ENCODE data around the gene SCNN1A. TPM values are rescaled to one million over a fixed set of nuclear protein-coding genes. Genes with fewer than 3 reads are reported as not detected.
A peak's percentile ranks its signal among the peaks of the same experiment; 100 is the strongest.

SCNN1A gene
- total RNA-seq, 1 experiment from 2014 or later = 111 TPM

DNA sequence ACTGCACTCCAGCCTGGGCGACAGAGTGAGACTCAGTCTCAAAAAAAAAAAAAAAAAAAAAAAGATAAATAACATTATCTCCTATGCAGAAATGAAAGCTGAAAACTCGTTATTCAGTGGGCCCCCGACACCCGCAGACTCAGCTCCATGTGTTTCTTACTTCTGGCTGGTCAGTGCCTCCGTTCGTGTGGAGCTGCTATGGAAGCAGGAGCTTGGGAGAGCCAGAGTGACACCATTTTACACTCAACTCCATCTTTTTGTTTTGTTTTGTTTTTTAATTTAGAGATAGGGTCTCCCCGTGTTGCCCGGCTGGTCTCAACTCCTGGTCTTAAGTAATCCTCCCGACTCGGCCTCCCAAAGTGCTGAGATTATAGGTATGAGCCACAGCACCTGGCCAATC, 78.2 kb downstream of the SCNN1A start:
- no peaks in the 10 kb centered on the region for H3K36me3 Mint-ChIP-seq (ENCODE audit: insufficient read depth in 1 of 3, low read depth in 3 of 3)
- H3K9me3 ChIP-seq (ENCODE audit: control insufficient read depth, low read depth, low read length) = no peaks in the 10 kb centered on the region
- no peaks in the 10 kb centered on the region for H3K79me1 ChIP-seq (ENCODE audit: insufficient read depth, low read depth, low read length, poor library complexity, severe bottlenecking)
- H3K9ac ChIP-seq (ENCODE audit: extremely low read depth, insufficient read length, low read length) = no peak overlapping the region
- no peak overlapping the region for H3K23ac ChIP-seq (ENCODE audit: insufficient read length, low read depth, low read length)
- no peak overlapping the region for H4K91ac ChIP-seq (ENCODE audit: insufficient read length, low read depth, low read length)
- no peak overlapping the region for H2AFZ ChIP-seq (ENCODE audit: low read length)
- no peaks in the 10 kb centered on the region for H3K27me3 ChIP-seq (ENCODE audit: insufficient read depth, low read length)
- no peak overlapping the region for H3K4me2 ChIP-seq (ENCODE audit: insufficient read depth, insufficient read length, low read length)
- H2BK20ac ChIP-seq (ENCODE audit: low read depth, low read length, poor library complexity, severe bottlenecking) = no peak overlapping the region
- no peak overlapping the region for H4K5ac ChIP-seq (ENCODE audit: insufficient read length, low read depth, low read length)
- H3K9me3 Mint-ChIP-seq = no peaks in the 10 kb centered on the region; a peak in 1 of 5 replicates
- H2AK5ac ChIP-seq (ENCODE audit: insufficient read length, low read length) = no peak overlapping the region
- H3T11ph ChIP-seq (ENCODE audit: low read length) = no peak overlapping the region
- DNase-seq = no peak
- no peak overlapping the region for H4K8ac ChIP-seq (replicated peaks; ENCODE audit: insufficient read length, low read depth, low read length)
- WGBS (ENCODE audit: extremely low coverage, insufficient read length, low lambda C conversion rate) = no CpG with 5 or more reads among the region's 10 CpGs
- no peak overlapping the region for H3K14ac ChIP-seq (ENCODE audit: insufficient read depth, low read length)
- H2BK15ac ChIP-seq (ENCODE audit: low read depth, low read length) = no peak overlapping the region
- no peak overlapping the region for H2BK120ac ChIP-seq (ENCODE audit: low read depth, low read length, poor library complexity, severe bottlenecking)
- H3K4me1 ChIP-seq (ENCODE audit: insufficient read depth, low read length) = no peaks in the 10 kb centered on the region; the same call in 1 of the 2 replicates
- TF ChIP-seq, protein P1, sequence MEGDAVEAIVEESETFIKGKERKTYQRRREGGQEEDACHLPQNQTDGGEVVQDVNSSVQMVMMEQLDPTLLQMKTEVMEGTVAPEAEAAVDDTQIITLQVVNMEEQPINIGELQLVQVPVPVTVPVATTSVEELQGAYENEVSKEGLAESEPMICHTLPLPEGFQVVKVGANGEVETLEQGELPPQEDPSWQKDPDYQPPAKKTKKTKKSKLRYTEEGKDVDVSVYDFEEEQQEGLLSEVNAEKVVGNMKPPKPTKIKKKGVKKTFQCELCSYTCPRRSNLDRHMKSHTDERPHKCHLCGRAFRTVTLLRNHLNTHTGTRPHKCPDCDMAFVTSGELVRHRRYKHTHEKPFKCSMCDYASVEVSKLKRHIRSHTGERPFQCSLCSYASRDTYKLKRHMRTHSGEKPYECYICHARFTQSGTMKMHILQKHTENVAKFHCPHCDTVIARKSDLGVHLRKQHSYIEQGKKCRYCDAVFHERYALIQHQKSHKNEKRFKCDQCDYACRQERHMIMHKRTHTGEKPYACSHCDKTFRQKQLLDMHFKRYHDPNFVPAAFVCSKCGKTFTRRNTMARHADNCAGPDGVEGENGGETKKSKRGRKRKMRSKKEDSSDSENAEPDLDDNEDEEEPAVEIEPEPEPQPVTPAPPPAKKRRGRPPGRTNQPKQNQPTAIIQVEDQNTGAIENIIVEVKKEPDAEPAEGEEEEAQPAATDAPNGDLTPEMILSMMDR (conservative IDR thresholded peaks at IDR 0.05) = no peak
- H2BK12ac ChIP-seq (ENCODE audit: insufficient read length, low read depth, low read length) = no peak overlapping the region
- no peak overlapping the region for H3K4ac ChIP-seq (ENCODE audit: low read depth, low read length)
- H3K56ac ChIP-seq (ENCODE audit: insufficient read length, low read depth, low read length) = no peak overlapping the region
- no peaks in the 10 kb centered on the region for H4K20me1 ChIP-seq (ENCODE audit: control insufficient read depth, insufficient read depth, insufficient read length)
- H3K27ac ChIP-seq (ENCODE audit: insufficient read length, low read depth, low read length) = no peak overlapping the region
- no peak overlapping the region for H2BK5ac ChIP-seq (ENCODE audit: insufficient read length, low read length)
- no peaks in the 10 kb centered on the region for H3K27me3 Mint-ChIP-seq (ENCODE audit: low read depth)
- no peaks in the 10 kb centered on the region for H3K23me2 ChIP-seq (ENCODE audit: insufficient read length, low read depth, low read length, poor library complexity, severe bottlenecking)
- no peak overlapping the region for H3K4me3 Mint-ChIP-seq
- H3K79me2 ChIP-seq (ENCODE audit: insufficient read depth, low read length) = no peaks in the 10 kb centered on the region
- peaks cover 13% of the 10 kb centered on the region in 2 experiments for H3K4me1 Mint-ChIP-seq
- no peak overlapping the region for H3K18ac ChIP-seq (ENCODE audit: insufficient read length, low read depth, low read length)
- H3K27ac Mint-ChIP-seq = 0 out of 7 replicates have a peak overlapping the region, but pooled peaks of 1 of the 3 experiments have one; percentile 7

Other genes with a start within 250 kb of the SCNN1A start
- 131 and 132 TPM in 2 replicates for gene CD9, start 175.2 kb downstream of the SCNN1A start, total RNA-seq (2021)
- 17.7 and 20.0 TPM in 2 replicates for gene PLEKHG6, start 64.9 kb downstream of the SCNN1A start, total RNA-seq (2021)
- 55.9 and 59.9 TPM in 2 replicates for gene TNFRSF1A, start 33.5 kb downstream of the SCNN1A start, total RNA-seq (2021)
- gene LTBR, start 8.6 kb upstream of the SCNN1A start, total RNA-seq (2021) = 3.4 and 4.8 TPM in 2 replicates
- gene CD27, start 69.4 kb upstream of the SCNN1A start, total RNA-seq (2021) = 0.29 and 0.37 TPM in 2 replicates
- gene TAPBPL, start 76.5 kb upstream of the SCNN1A start, total RNA-seq (2021) = 1.4 and 2.3 TPM in 2 replicates
- gene VAMP1, start 95.1 kb upstream of the SCNN1A start, total RNA-seq (2021) = 10.3 TPM in 2 replicates
- 321 and 329 TPM in 2 replicates for gene MRPL51, start 117.7 kb upstream of the SCNN1A start, total RNA-seq (2021)
- gene NCAPD2, start 118.5 kb upstream of the SCNN1A start, total RNA-seq (2021) = 105 and 114 TPM in 2 replicates
- 4,581 and 4,651 TPM in 2 replicates for gene GAPDH, start 159.0 kb upstream of the SCNN1A start, total RNA-seq (2021)
- 16.3 and 17.9 TPM in 2 replicates for gene IFFO1, start 180.5 kb upstream of the SCNN1A start, total RNA-seq (2021)
- gene NOP2, start 192.7 kb upstream of the SCNN1A start, total RNA-seq (2021) = 136 and 137 TPM in 2 replicates
- 334 and 346 TPM in 2 replicates for gene CHD4, start 231.8 kb upstream of the SCNN1A start, total RNA-seq (2021)

All from H9 (cell line).